Upper lobe of right lung (tissue), 1 donor: ENCODE data around the gene PHACTR3. TPM values are rescaled to one million over a fixed set of nuclear protein-coding genes. Genes with fewer than 3 reads are reported as not detected.
"Not testable (repeated sequence)": the region's sequence is repeated elsewhere in the genome, so short reads cannot be mapped to it uniquely, and the experiment has no call there.

Experiments
- ATAC-seq: fragments of 200-7000 bp; cut with Tn5 transposase; one replicate; pipeline ENCODE4 v1.9.1; 2020; ENCODE audit warnings: mild to moderate bottlenecking, moderate library complexity
- DNase-seq: peaks from one replicate; pipeline ENCODE4 v3.0.0-alpha.2; 2020
- H3K27ac ChIP-seq: fragments of 200-600 bp; one replicate; pipeline ENCODE4 v1.8.0; 2022
- H3K27me3 ChIP-seq: fragments of 200-600 bp; one replicate; pipeline ENCODE4 v1.8.0; 2022; ENCODE audit warnings: mild to moderate bottlenecking
- H3K36me3 ChIP-seq: fragments of 200-600 bp; one replicate; pipeline ENCODE4 v1.8.0; 2022
- H3K4me1 ChIP-seq: fragments of 200-600 bp; one replicate; pipeline ENCODE4 v1.8.0; 2022
- H3K4me3 ChIP-seq: fragments of 200-600 bp; one replicate; pipeline ENCODE4 v1.8.0; 2022; ENCODE audit warnings: mild to moderate bottlenecking
- H3K9me3 ChIP-seq: fragments of 200-600 bp; one replicate; pipeline ENCODE4 v1.8.0; 2022
- intact Hi-C: fragments of 100-400 bp; cut with DNase I; formaldehyde crosslinking; loops from one replicate; pipeline ENCODE4 v1.11.0; 2022
- total RNA-seq: library from RNA; stranded (reverse); fragmentation: NEBNext Ultra II Directional; extraction: Animal tissue kit (Norgen Biotek cat#: 25700); gene quantifications from one replicate; pipeline ENCODE4 v1.2.1, GENCODE V29; 2021
- TF ChIP-seq, protein P1 (sequence below): fragments of 200-600 bp; IDR thresholded peaks from one replicate; pipeline ENCODE4 v1.8.0; 2022; ENCODE audit warnings: antibody characterized with exemption
- donor health status: DM: no; HTN: yes; CAD: no; lungs with severe emphysema.

PHACTR3 gene
- total RNA-seq, 1 donor from 2014 or later = 18.2 TPM

DNA sequence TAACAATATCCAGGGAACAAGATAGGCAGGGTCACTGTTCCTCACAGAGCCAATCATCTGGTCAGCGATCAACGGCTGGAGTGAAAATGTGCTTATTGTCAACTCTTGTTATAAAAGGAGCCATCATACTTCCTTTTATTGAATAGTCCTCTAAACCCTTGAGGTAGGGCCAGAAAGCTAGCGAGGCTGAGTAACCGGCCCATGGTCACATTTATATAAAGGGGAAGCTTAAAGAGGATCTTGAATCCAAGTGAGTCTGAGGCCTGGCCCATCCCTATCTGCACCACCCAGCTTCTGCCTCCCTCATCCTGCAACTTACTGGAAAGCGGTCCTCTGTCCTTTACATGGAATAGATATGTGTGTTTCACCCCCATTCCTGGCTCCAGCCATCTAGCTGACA lies 9.5 kb downstream of the PHACTR3 start:
- no peak for DNase-seq
- Histone ChIP-seq H3K4me3 (no peak overlapping the region), H3K36me3 (no peaks in the 10 kb centered on the region), H3K4me1 (no peaks in the 10 kb centered on the region), H3K9me3 (no peaks in the 10 kb centered on the region), H3K27ac (no peak overlapping the region), H3K27me3 (peaks cover 27% of the 10 kb centered on the region)
- TF ChIP-seq, protein P1, sequence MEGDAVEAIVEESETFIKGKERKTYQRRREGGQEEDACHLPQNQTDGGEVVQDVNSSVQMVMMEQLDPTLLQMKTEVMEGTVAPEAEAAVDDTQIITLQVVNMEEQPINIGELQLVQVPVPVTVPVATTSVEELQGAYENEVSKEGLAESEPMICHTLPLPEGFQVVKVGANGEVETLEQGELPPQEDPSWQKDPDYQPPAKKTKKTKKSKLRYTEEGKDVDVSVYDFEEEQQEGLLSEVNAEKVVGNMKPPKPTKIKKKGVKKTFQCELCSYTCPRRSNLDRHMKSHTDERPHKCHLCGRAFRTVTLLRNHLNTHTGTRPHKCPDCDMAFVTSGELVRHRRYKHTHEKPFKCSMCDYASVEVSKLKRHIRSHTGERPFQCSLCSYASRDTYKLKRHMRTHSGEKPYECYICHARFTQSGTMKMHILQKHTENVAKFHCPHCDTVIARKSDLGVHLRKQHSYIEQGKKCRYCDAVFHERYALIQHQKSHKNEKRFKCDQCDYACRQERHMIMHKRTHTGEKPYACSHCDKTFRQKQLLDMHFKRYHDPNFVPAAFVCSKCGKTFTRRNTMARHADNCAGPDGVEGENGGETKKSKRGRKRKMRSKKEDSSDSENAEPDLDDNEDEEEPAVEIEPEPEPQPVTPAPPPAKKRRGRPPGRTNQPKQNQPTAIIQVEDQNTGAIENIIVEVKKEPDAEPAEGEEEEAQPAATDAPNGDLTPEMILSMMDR = no peak
- intact Hi-C loops = no loop called here
- ATAC-seq = no peak

DNA sequence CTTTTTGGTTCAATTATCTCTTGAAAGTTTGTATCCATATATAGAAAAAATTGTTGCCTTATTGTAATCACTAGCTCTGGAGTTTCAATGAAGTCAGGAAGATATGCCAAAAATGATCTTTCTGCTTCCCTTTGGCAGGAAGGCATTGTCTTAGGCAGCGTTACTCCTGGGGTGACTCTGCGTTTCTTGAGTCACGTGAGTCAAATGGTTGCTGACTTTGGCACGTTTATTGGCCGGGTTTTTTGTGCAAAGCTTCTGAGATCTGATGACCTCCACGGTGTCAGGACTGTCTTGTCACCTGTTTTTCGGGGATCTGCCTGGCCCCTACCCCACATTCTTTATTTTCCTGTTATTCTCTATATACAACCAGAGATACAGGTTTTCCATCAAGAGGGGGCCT lies 10.4 kb downstream of the PHACTR3 start:
- Histone ChIP-seq H3K36me3 (no peaks in the 10 kb centered on the region), H3K4me1 (no peaks in the 10 kb centered on the region), H3K9me3 (no peaks in the 10 kb centered on the region), H3K27me3 (peaks cover 24% of the 10 kb centered on the region), H3K27ac (no peak overlapping the region), H3K4me3 (no peak overlapping the region)
- intact Hi-C loops = no loop called here
- DNase-seq (no peak), ATAC-seq (no peak)
- TF ChIP-seq, protein P1 = no peak

DNA sequence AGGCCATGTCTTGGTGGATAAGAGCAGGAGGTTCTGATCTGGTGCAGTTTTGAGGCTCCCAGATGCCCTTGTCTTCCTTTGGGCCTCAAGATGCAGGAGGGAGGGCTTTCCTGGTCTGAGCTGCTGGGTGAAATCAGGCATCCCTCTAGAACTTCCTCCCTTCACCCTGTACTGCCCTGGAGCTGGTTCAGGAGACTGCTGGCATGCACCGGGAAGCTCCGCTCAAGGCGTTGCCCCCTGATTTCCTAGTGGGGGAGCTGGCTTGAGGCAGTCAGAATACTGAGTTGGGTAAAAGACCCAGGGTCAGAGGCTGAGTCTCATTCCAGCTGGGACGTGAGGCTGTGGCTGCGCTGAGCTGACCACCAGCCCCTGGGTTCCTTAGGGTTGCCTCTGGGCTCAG lies 12.0 kb downstream of the PHACTR3 start:
- ATAC-seq = no peak
- no peaks in the 10 kb centered on the region for H3K9me3 ChIP-seq
- no peak overlapping the region for H3K4me3 ChIP-seq
- peaks cover 21% of the 10 kb centered on the region for H3K27me3 ChIP-seq
- H3K4me1 ChIP-seq = no peaks in the 10 kb centered on the region
- no peak for DNase-seq
- intact Hi-C loops = no loop called here
- H3K27ac ChIP-seq = no peak overlapping the region
- TF ChIP-seq, protein P1 = no peak
- H3K36me3 ChIP-seq = no peaks in the 10 kb centered on the region

DNA sequence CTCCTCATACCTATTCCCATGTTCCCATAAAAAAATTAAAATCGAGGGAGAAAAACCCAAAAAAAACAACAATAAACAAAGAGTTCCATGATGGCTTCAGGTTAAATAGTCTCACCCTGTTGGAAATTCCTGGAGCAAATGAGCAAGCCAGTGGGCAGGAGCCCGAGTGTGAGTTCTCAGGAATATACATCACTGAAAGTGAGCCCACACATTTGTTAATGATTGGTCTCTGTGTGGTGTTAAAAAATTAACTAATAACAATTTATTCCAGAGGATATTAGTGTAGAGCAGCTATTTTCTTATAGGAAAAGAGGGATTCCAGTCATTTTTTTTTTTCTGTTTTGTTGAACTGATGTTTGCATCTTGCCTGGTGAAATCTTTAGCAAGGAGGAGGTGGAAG lies 12.9 kb downstream of the PHACTR3 start:
- Histone ChIP-seq H3K4me3 (no peak overlapping the region), H3K4me1 (no peaks in the 10 kb centered on the region), H3K36me3 (no peaks in the 10 kb centered on the region), H3K27ac (no peak overlapping the region), H3K9me3 (no peaks in the 10 kb centered on the region), H3K27me3 (peaks cover 21% of the 10 kb centered on the region)
- intact Hi-C loops = no loop called here
- TF ChIP-seq, protein P1 = no peak
- no peak for ATAC-seq
- no peak for DNase-seq

DNA sequence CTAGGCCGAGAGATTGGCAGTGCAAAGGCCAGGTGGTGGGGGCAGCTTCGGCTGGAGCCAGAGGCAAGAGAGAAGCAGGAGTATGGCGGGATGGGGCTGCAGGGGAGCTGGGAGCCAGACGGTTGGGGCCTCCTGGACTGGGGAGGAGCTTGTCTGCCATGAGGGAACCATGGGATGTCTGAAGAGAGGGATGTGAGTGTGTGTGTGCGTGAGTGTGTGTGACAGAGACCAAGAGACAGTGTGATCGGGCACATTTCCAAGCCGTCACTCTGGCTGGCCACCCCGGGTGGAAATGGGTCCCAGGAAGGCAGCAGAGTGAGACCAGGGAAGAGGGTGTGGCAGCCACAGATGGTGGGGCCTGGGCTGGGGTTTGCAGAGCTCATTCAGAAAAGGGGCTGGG lies 13.8 kb downstream of the PHACTR3 start:
- intact Hi-C loops = no loop called here

DNA sequence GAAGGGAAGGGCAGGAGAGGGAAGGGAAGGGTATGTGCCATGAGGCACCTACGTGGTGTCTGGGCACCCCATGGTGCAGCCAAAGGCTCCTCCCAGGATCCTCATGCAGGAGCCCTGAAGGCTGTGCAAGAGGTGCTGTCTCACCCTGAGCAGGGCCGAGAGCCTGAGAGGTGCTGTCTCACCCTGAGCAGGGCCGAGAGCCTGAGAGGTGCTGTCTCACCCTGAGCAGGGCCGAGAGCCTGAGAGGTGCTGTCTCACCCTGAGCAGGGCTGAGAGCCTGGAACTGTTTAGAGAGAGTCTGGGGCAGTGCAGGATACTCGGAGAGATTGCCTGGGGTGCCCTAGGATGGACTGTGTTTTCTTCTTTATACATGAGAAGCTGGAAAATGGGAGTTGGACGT lies 14.2 kb downstream of the PHACTR3 start:
- H3K4me3 ChIP-seq, intact Hi-C loops, ATAC-seq, DNase-seq, H3K36me3 ChIP-seq, H3K27ac ChIP-seq, H3K4me1 ChIP-seq, H3K9me3 ChIP-seq: not testable (repeated sequence)
- peaks cover 21% of the 10 kb centered on the region for H3K27me3 ChIP-seq

More for the DNA sequence above, 13.8 kb downstream of the PHACTR3 start:
- TF ChIP-seq, protein P1 = no peak
- no peak overlapping the region for H3K27ac ChIP-seq
- ATAC-seq = no peak
- no peaks in the 10 kb centered on the region for H3K9me3 ChIP-seq
- H3K27me3 ChIP-seq = peaks cover 21% of the 10 kb centered on the region
- H3K4me1 ChIP-seq = no peaks in the 10 kb centered on the region
- H3K4me3 ChIP-seq = no peak overlapping the region
- no peak for DNase-seq
- H3K36me3 ChIP-seq = no peaks in the 10 kb centered on the region
